SK-N-SH treated with all-trans-retinoic acid at 6 μM for 48 hours (cell line): ENCODE results near the gene PLVAP.

Experiments used
- ATAC-seq: fragments of 200-7000 bp; cut with Tn5 transposase; 3 replicates; pipeline ENCODE4 v1.9.1; 2020; ENCODE audit warnings: mild to moderate bottlenecking, moderate library complexity
- ARNTL ChIP-seq: fragments of 450-650 bp; formaldehyde crosslinking; IDR thresholded peaks from 2 replicates; pipeline ENCODE4 v1.5.0; 2020; ENCODE audit warnings: low read depth, mild to moderate bottlenecking, moderate library complexity, borderline replicate concordance
- CSDC2 ChIP-seq: fragments of 250-450 bp; sonication (Bioruptor Pico); IDR thresholded peaks from 2 replicates; pipeline ENCODE4 v1.5.0; 2020; ENCODE audit warnings: mild to moderate bottlenecking, moderate library complexity
- GLIS3 ChIP-seq: fragments of 250-450 bp; sonication (Bioruptor Pico); IDR thresholded peaks from 2 replicates; pipeline ENCODE4 v1.5.0; 2020; ENCODE audit warnings: mild to moderate bottlenecking, moderate library complexity
- OSR1 ChIP-seq: fragments of 250-450 bp; sonication (Bioruptor Pico); IDR thresholded peaks from 2 replicates; pipeline ENCODE4 v1.8.0; 2022; ENCODE audit warnings: moderate library complexity, mild to moderate bottlenecking, inconsistent platforms
- PPARA ChIP-seq: fragments of 250-450 bp; sonication (Bioruptor Pico); IDR thresholded peaks from 2 replicates; pipeline ENCODE4 v1.5.0; 2020; ENCODE audit warnings: mild to moderate bottlenecking, borderline replicate concordance
- RARB ChIP-seq: fragments of 250-450 bp; sonication (Bioruptor Pico); IDR thresholded peaks from 2 replicates; pipeline ENCODE4 v1.8.0; 2021; ENCODE audit warnings: mild to moderate bottlenecking, moderate library complexity
- TCF4 ChIP-seq: fragments of 250-450 bp; sonication (Bioruptor Pico); IDR thresholded peaks from 2 replicates; pipeline ENCODE4 v1.8.0; 2021; ENCODE audit warnings: mild to moderate bottlenecking, moderate library complexity, borderline replicate concordance
- TOX ChIP-seq: fragments of 250-450 bp; sonication (Bioruptor Pico); IDR thresholded peaks from 2 replicates; pipeline ENCODE4 v1.8.0; 2021; ENCODE audit warnings: mild to moderate bottlenecking, moderate library complexity, borderline replicate concordance
- ZC3H10 ChIP-seq: fragments of 250-450 bp; sonication (Bioruptor Pico); IDR thresholded peaks from 2 replicates; pipeline ENCODE4 v1.5.1; 2021; ENCODE audit warnings: mild to moderate bottlenecking, moderate library complexity
- ZFP3 ChIP-seq: fragments of 250-450 bp; sonication (Bioruptor Pico); IDR thresholded peaks from 2 replicates; pipeline ENCODE4 v1.5.0; 2020; ENCODE audit warnings: mild to moderate bottlenecking, moderate library complexity
- ZNF70 ChIP-seq: fragments of 450-650 bp; formaldehyde crosslinking; IDR thresholded peaks from 2 replicates; pipeline ENCODE4 v1.5.0; 2020; ENCODE audit warnings: mild to moderate bottlenecking, moderate library complexity
- ZNF8 ChIP-seq: fragments of 450-650 bp; formaldehyde crosslinking; IDR thresholded peaks from 2 replicates; pipeline ENCODE4 v1.5.0; 2020; ENCODE audit warnings: mild to moderate bottlenecking, moderate library complexity
- TF ChIP-seq, protein P1 (sequence below): fragments of 250-450 bp; sonication (Bioruptor Pico); IDR thresholded peaks from 2 replicates; pipeline ENCODE4 v1.5.1; 2020; ENCODE audit warnings: low read depth, mild to moderate bottlenecking, moderate library complexity
- TF ChIP-seq, protein P2 (sequence below): fragments of 250-450 bp; sonication (Bioruptor Pico); IDR thresholded peaks from 2 replicates; pipeline ENCODE4 v1.5.0; 2020; ENCODE audit warnings: mild to moderate bottlenecking, moderate library complexity
- TF ChIP-seq, protein P3 (sequence below): fragments of 250-450 bp; sonication (Bioruptor Pico); IDR thresholded peaks from 2 replicates; pipeline ENCODE4 v1.5.1; 2021; ENCODE audit warnings: mild to moderate bottlenecking, moderate library complexity
- TF ChIP-seq, protein P4 (sequence below): fragments of 250-450 bp; sonication (Bioruptor Pico); IDR thresholded peaks from 2 replicates; pipeline ENCODE4 v1.8.0; 2021; ENCODE audit warnings: low read depth, mild to moderate bottlenecking, moderate library complexity, borderline replicate concordance

PLVAP gene

DNA sequence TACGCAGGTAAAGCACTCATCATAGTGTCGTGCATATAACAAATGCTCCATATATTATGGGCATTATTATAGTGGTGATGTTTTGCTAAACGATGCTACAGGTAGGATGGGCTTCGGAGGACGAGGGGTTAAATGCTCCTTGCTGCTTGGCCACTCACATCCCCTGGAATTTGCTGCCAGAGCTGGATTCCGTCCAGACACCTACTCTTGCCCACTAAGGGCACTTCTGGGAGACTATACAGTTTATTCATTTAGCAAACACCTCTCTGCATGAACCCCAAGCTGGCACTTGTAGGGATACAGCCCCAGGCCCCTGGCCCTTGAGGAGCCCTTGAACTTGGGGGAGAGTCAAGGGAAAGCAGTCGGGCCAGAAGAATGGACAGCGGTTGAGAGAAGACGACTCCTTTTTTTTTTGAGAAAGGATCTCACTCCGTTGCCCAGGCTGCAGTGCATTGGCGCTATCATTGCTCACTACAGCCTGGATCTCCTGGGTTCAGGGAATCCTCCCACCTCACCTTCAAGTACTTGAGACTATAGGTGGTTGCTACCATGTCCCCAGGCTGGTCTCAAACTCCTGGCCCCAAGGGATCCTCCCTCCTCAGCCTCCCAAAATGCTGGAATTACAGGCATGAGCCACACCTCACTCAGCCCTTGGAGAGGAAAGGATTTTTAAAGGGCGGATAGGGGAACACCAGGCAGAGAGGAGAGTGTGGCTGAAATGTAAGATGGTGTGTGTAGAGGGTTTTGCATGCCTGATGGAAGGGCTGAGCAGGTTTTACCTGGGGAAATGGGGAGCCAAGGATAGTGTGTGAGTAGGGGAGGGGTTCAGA, 72.5 kb downstream of the PLVAP start:
- TF ChIP-seq, protein P1, sequence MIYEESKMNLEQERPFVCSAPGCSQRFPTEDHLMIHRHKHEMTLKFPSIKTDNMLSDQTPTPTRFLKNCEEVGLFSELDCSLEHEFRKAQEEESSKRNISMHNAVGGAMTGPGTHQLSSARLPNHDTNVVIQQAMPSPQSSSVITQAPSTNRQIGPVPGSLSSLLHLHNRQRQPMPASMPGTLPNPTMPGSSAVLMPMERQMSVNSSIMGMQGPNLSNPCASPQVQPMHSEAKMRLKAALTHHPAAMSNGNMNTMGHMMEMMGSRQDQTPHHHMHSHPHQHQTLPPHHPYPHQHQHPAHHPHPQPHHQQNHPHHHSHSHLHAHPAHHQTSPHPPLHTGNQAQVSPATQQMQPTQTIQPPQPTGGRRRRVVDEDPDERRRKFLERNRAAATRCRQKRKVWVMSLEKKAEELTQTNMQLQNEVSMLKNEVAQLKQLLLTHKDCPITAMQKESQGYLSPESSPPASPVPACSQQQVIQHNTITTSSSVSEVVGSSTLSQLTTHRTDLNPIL (CRISPR knock-in tag), result no peak
- TF ChIP-seq ARNTL (CRISPR knock-in tag) (no peak), GLIS3 (CRISPR knock-in tag) (no peak), ZC3H10 (no peak), TCF4 (CRISPR knock-in tag) (no peak), CSDC2 (CRISPR knock-in tag) (no peak), RARB (CRISPR knock-in tag) (no peak), ZNF8 (CRISPR knock-in tag) (no peak), OSR1 (CRISPR knock-in tag) (no peak), PPARA (CRISPR knock-in tag) (no peak), ZFP3 (CRISPR knock-in tag) (no peak)
- TF ChIP-seq, protein P2, sequence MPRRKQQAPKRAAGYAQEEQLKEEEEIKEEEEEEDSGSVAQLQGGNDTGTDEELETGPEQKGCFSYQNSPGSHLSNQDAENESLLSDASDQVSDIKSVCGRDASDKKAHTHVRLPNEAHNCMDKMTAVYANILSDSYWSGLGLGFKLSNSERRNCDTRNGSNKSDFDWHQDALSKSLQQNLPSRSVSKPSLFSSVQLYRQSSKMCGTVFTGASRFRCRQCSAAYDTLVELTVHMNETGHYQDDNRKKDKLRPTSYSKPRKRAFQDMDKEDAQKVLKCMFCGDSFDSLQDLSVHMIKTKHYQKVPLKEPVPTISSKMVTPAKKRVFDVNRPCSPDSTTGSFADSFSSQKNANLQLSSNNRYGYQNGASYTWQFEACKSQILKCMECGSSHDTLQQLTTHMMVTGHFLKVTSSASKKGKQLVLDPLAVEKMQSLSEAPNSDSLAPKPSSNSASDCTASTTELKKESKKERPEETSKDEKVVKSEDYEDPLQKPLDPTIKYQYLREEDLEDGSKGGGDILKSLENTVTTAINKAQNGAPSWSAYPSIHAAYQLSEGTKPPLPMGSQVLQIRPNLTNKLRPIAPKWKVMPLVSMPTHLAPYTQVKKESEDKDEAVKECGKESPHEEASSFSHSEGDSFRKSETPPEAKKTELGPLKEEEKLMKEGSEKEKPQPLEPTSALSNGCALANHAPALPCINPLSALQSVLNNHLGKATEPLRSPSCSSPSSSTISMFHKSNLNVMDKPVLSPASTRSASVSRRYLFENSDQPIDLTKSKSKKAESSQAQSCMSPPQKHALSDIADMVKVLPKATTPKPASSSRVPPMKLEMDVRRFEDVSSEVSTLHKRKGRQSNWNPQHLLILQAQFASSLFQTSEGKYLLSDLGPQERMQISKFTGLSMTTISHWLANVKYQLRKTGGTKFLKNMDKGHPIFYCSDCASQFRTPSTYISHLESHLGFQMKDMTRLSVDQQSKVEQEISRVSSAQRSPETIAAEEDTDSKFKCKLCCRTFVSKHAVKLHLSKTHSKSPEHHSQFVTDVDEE, result no peak
- TF ChIP-seq, protein P3, sequence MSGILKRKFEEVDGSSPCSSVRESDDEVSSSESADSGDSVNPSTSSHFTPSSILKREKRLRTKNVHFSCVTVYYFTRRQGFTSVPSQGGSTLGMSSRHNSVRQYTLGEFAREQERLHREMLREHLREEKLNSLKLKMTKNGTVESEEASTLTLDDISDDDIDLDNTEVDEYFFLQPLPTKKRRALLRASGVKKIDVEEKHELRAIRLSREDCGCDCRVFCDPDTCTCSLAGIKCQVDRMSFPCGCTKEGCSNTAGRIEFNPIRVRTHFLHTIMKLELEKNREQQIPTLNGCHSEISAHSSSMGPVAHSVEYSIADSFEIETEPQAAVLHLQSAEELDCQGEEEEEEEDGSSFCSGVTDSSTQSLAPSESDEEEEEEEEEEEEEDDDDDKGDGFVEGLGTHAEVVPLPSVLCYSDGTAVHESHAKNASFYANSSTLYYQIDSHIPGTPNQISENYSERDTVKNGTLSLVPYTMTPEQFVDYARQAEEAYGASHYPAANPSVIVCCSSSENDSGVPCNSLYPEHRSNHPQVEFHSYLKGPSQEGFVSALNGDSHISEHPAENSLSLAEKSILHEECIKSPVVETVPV (CRISPR knock-in tag), result no peak
- TF ChIP-seq, protein P4, sequence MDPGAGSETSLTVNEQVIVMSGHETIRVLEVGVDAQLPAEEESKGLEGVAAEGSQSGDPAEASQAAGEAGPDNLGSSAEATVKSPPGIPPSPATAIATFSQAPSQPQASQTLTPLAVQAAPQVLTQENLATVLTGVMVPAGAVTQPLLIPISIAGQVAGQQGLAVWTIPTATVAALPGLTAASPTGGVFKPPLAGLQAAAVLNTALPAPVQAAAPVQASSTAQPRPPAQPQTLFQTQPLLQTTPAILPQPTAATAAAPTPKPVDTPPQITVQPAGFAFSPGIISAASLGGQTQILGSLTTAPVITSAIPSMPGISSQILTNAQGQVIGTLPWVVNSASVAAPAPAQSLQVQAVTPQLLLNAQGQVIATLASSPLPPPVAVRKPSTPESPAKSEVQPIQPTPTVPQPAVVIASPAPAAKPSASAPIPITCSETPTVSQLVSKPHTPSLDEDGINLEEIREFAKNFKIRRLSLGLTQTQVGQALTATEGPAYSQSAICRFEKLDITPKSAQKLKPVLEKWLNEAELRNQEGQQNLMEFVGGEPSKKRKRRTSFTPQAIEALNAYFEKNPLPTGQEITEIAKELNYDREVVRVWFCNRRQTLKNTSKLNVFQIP, result no peak
- ATAC-seq, result no peak

DNA sequence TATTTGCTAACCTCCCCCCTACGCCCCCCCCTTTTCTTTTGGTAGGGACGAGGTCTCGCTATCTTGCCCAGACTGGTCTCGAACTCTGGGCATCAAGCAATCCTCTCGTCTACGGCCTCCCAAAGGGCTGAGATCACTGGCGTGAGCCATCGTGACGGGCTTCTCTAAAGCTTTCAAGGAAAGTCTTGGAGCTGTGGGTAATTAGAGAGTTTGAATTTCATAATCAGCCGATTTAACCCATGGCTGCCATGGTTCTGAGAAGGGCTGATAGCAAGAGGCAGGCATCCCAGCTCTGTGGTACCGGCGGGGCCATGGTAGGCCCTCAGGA, 73.2 kb downstream of the PLVAP start:
- no peak for ATAC-seq
- TF ChIP-seq, protein P2, result no peak
- TF ChIP-seq, protein P4, result no peak
- no peak for TF ChIP-seq RARB (CRISPR knock-in tag)
- TF ChIP-seq ZC3H10, result no peak
- no peak for TF ChIP-seq OSR1 (CRISPR knock-in tag)
- no peak for TF ChIP-seq ZNF8 (CRISPR knock-in tag)
- no peak for TF ChIP-seq ZNF70 (CRISPR knock-in tag)
- TF ChIP-seq TOX (CRISPR knock-in tag), result no peak
